Measurements from ENCODE around the gene TKFC. TPM values are rescaled to one million over a fixed set of nuclear protein-coding genes. Genes with fewer than 3 reads are reported as not detected.
"Not testable (repeated sequence)": the region's sequence is repeated elsewhere in the genome, so short reads cannot be mapped to it uniquely, and the experiment has no call there.

TKFC gene
- total RNA-seq, 1 donor from 2014 or later = 35.2 TPM

- no peak for TF ChIP-seq CTCF (IDR thresholded peaks at IDR 0.05; ENCODE audit: insufficient read depth, low read length, poor library complexity, severe bottlenecking)
- Histone ChIP-seq H3K4me3 (ENCODE audit: low read depth, low read length) (no peak overlapping the region), H3K36me3 (ENCODE audit: control insufficient read depth, insufficient read depth, low read length) (no peaks in the 10 kb centered on the region), H3K27me3 (ENCODE audit: control insufficient read depth, insufficient read depth, low read length) (no peaks in the 10 kb centered on the region)
- DNase-seq (ENCODE audit: low read depth) = no peak
These were observed 45.8 kb downstream of the TKFC start for GRCh38 chr11:61378713-61379313.

GRCh38 chr11:61380884-61381283 is 47.9 kb downstream of the TKFC start:
- no peak for TF ChIP-seq CTCF (IDR thresholded peaks at IDR 0.05; ENCODE audit: insufficient read depth, low read length, poor library complexity, severe bottlenecking)
- no peak for DNase-seq (ENCODE audit: low read depth)
- Histone ChIP-seq H3K27me3 (ENCODE audit: control insufficient read depth, insufficient read depth, low read length) (no peaks in the 10 kb centered on the region), H3K4me3 (ENCODE audit: low read depth, low read length) (no peak overlapping the region), H3K36me3 (ENCODE audit: control insufficient read depth, insufficient read depth, low read length) (no peaks in the 10 kb centered on the region)

GRCh38 chr11:61383859-61384258 is 50.8 kb downstream of the TKFC start:
- H3K27me3 ChIP-seq (ENCODE audit: control insufficient read depth, insufficient read depth, low read length); H3K4me3 ChIP-seq (ENCODE audit: low read depth, low read length); DNase-seq (ENCODE audit: low read depth); H3K36me3 ChIP-seq (ENCODE audit: control insufficient read depth, insufficient read depth, low read length): not testable (repeated sequence)

- no peak for DNase-seq (ENCODE audit: low read depth)
- no peak overlapping the region for H3K4me3 ChIP-seq (ENCODE audit: low read depth, low read length)
- H3K36me3 ChIP-seq (ENCODE audit: control insufficient read depth, insufficient read depth, low read length) = no peaks in the 10 kb centered on the region
- no peaks in the 10 kb centered on the region for H3K27me3 ChIP-seq (ENCODE audit: control insufficient read depth, insufficient read depth, low read length)
- TF ChIP-seq CTCF (IDR thresholded peaks at IDR 0.05; ENCODE audit: insufficient read depth, low read length, poor library complexity, severe bottlenecking) = peak; percentile 21
These were observed 51.5 kb downstream of the TKFC start for GRCh38 chr11:61384271-61385242.

- TF ChIP-seq CTCF (IDR thresholded peaks at IDR 0.05; ENCODE audit: insufficient read depth, low read length, poor library complexity, severe bottlenecking) = no peak
- Histone ChIP-seq H3K27me3 (ENCODE audit: control insufficient read depth, insufficient read depth, low read length) (no peaks in the 10 kb centered on the region), H3K4me3 (ENCODE audit: low read depth, low read length) (no peak overlapping the region), H3K36me3 (ENCODE audit: control insufficient read depth, insufficient read depth, low read length) (no peaks in the 10 kb centered on the region)
- no peak for DNase-seq (ENCODE audit: low read depth)
These were observed 57.1 kb downstream of the TKFC start for GRCh38 chr11:61390161-61390560.

GRCh38 chr11:61392981-61393595 is 60.1 kb downstream of the TKFC start:
- Histone ChIP-seq H3K4me3 (ENCODE audit: low read depth, low read length) (peak overlapping the region; percentile 69), H3K36me3 (ENCODE audit: control insufficient read depth, insufficient read depth, low read length) (no peaks in the 10 kb centered on the region), H3K27me3 (ENCODE audit: control insufficient read depth, insufficient read depth, low read length) (no peaks in the 10 kb centered on the region)
- no peak for DNase-seq (ENCODE audit: low read depth)
- peak; percentile 40 for TF ChIP-seq CTCF (IDR thresholded peaks at IDR 0.05; ENCODE audit: insufficient read depth, low read length, poor library complexity, severe bottlenecking)
